ENCODE data around the gene KRT83.

The KRT83 gene

GRCh38 chr12:52285172-52285745 lies 35.9 kb downstream of the KRT83 start:
- no peak for DNase-seq

GRCh38 chr12:52284562-52285171 lies 36.5 kb downstream of the KRT83 start:
- DNase-seq = no peak

GRCh38 chr12:52280796-52281560 lies 40.2 kb downstream of the KRT83 start:
- no peak for DNase-seq

- no peak for DNase-seq
These were observed 40.8 kb downstream of the KRT83 start for GRCh38 chr12:52280319-52280795.

GRCh38 chr12:52279422-52280318 lies 41.5 kb downstream of the KRT83 start:
- no peak for DNase-seq

- peak; percentile 14 to 68 for DNase-seq
These were observed 42.4 kb downstream of the KRT83 start for GRCh38 chr12:52278575-52279421.

- DNase-seq = no peak
These were observed 43.5 kb downstream of the KRT83 start for GRCh38 chr12:52277486-52278245.

GRCh38 chr12:52275686-52276085 lies 45.5 kb downstream of the KRT83 start:
- no peak for DNase-seq

- DNase-seq = no peak
These were observed 46.6 kb downstream of the KRT83 start, which contains the start of gene KRT86 for GRCh38 chr12:52274521-52275120. Gene KRT86 (plus strand): TSS chr12:52274645. CDS start chr12:52301917, 27,272 bp downstream.

GRCh38 chr12:52271158-52271557 lies 50.0 kb downstream of the KRT83 start:
- no peak for DNase-seq

- DNase-seq = no peak
These were observed 50.6 kb downstream of the KRT83 start for GRCh38 chr12:52270541-52271070.

- DNase-seq = no peak
These were observed 53.0 kb downstream of the KRT83 start for GRCh38 chr12:52268212-52268611.

GRCh38 chr12:52267699-52268098 lies 53.5 kb downstream of the KRT83 start:
- no peak for DNase-seq

GRCh38 chr12:52267266-52267665 lies 53.9 kb downstream of the KRT83 start:
- no peak for DNase-seq

- DNase-seq = no peak
These were observed 54.7 kb downstream of the KRT83 start for GRCh38 chr12:52266514-52266913.

GRCh38 chr12:52264435-52264825 lies 56.8 kb downstream of the KRT83 start:
- peak; percentile 14 to 43 for DNase-seq

Measured in hippocampal formation (tissue), 2 donors.